RWPE1 (cell line): ENCODE measurements around the gene PHLDA3.

Experiments used
- CTCF ChIA-PET: fragments of 350-600 bp; sonication (Branson Sonifier 250); formaldehyde crosslinking; extraction: SDS; loops from one replicate; lab custom pipeline; 2021; lab: Yijun Ruan, JAX
- POLR2A ChIA-PET: fragments of 400-600 bp; formaldehyde crosslinking; extraction: SDS; loops from one replicate; lab custom pipeline; 2020; ENCODE audit warnings: antibody characterized with exemption; ENCODE audit not compliant: low non-redundant PET; lab: Yijun Ruan, JAX
- DNase-seq: peaks from one replicate; pipeline ENCODE4 v3.0.0; 2012; ENCODE audit warnings: low spot score
- H3K27ac ChIP-seq: fragments of 450-650 bp; 2 replicates; pipeline ENCODE4 v1.5.1; 2017
- CTCF ChIP-seq: fragments of 450-650 bp; conservative IDR thresholded peaks from 2 replicates; pipeline ENCODE4 v1.5.1; 2017; ENCODE audit warnings: low read depth, mild to moderate bottlenecking

PHLDA3 gene

GRCh38 chr1:201509601-201510374 is 40.8 kb upstream of the PHLDA3 start:
- TF ChIP-seq CTCF, result no peak
- H3K27ac ChIP-seq, result no peak overlapping the region
- DNase-seq, result no peak
- CTCF ChIA-PET, result interaction anchor here (14.7 kb wide), 1 partner anchor 21 kb away, joined by 464 read pairs; no protein-coding TSS in a partner anchor
- POLR2A ChIA-PET, result no interaction called here

- no peak for TF ChIP-seq CTCF
- DNase-seq, result no peak
- no peak overlapping the region for H3K27ac ChIP-seq
- POLR2A ChIA-PET, result no interaction called here
- CTCF ChIA-PET, result interaction anchor here (14.7 kb wide), 1 partner anchor 20 kb away, joined by 464 read pairs; no protein-coding TSS in a partner anchor
These were observed 39.8 kb upstream of the PHLDA3 start for GRCh38 chr1:201508809-201509208.

GRCh38 chr1:201507360-201507675 is 38.3 kb upstream of the PHLDA3 start:
- DNase-seq, result no peak
- TF ChIP-seq CTCF, result no peak
- peak overlapping the region; percentile 92 for H3K27ac ChIP-seq
- ChIA-PET CTCF (interaction anchor here (0.5 to 14.7 kb wide), 6 partner anchors 18 to 664 kb away, joined by 3 to 464 read pairs (median 4); no protein-coding TSS in a partner anchor), POLR2A (interaction anchor here (0.7 to 0.8 kb wide), 2 partner anchors 48 to 391 kb away, joined by 3 read pairs; no protein-coding TSS in a partner anchor)

- TF ChIP-seq CTCF, result no peak
- peak within 1 kb of the TSS; percentile 92 for H3K27ac ChIP-seq
- ChIA-PET CTCF (interaction anchor here (0.5 to 14.7 kb wide), 8 partner anchors 18 to 664 kb away, joined by 3 to 464 read pairs (median 4); partner anchors contain the start of gene TNNT2), POLR2A (interaction anchor here (0.5 to 1.8 kb wide), 6 partner anchors 18 to 486 kb away, joined by 3 to 5 read pairs (median 4); no protein-coding TSS in a partner anchor)
- peak; percentile 96 for DNase-seq
These were observed 37.8 kb upstream of the PHLDA3 start, which contains the start of gene CSRP1 for GRCh38 chr1:201506557-201507359. CSRP1 (minus strand) TSS chr1:201507123; CDS start chr1:201496303, 10,820 bp downstream.

GRCh38 chr1:201506092-201506491 is 37.1 kb upstream of the PHLDA3 start:
- DNase-seq, result no peak
- TF ChIP-seq CTCF, result no peak
- ChIA-PET POLR2A (interaction anchor here (0.5 to 1.8 kb wide), 6 partner anchors 10 to 487 kb away, joined by 3 to 6 read pairs (median 4); no protein-coding TSS in a partner anchor), CTCF (interaction anchor here (0.5 to 14.7 kb wide), 3 partner anchors 17 to 1502 kb away, joined by 4 to 464 read pairs (median 4); no protein-coding TSS in a partner anchor)
- peak overlapping the region; percentile 92 for H3K27ac ChIP-seq

- CTCF ChIA-PET, result interaction anchor here (0.5 to 14.7 kb wide), 3 partner anchors 16 to 1503 kb away, joined by 4 to 464 read pairs (median 4); no protein-coding TSS in a partner anchor
- peak; percentile 85 for DNase-seq
These were observed 36.5 kb upstream of the PHLDA3 start for GRCh38 chr1:201505503-201505890.

More at GRCh38 chr1:201505503-201505890, 36.5 kb upstream of the PHLDA3 start:
- POLR2A ChIA-PET, result interaction anchor here (1.0 to 1.8 kb wide), 5 partner anchors 9 to 25 kb away, joined by 3 to 6 read pairs (median 4); no protein-coding TSS in a partner anchor
- peak overlapping the region; percentile 92 for H3K27ac ChIP-seq
- TF ChIP-seq CTCF, result no peak
